HCT116 (cell line): ENCODE measurements around the gene ADGRE3. TPM values are rescaled to one million over a fixed set of nuclear protein-coding genes. Genes with fewer than 3 reads are reported as not detected.

Source experiments
- ATAC-seq: fragments of 200-7000 bp; cut with Tn5 transposase; 2 replicates; pipeline ENCODE4 v1.9.1; 2020; ENCODE audit warnings: mild to moderate bottlenecking, moderate library complexity
- BruUV-seq: library from RNA; stranded (reverse); fragments of 400-500 nt; replicated peaks from 2 replicates; lab custom pipeline; 2021; lab: Mats Ljungman, UMichigan
- CTCF ChIA-PET: fragments of 300-600 bp; sonication (Branson Sonifier 250); formaldehyde crosslinking; loops from one replicate; lab custom pipeline; 2021; ENCODE audit warnings: antibody characterized with exemption; lab: Charles Lee
- POLR2A ChIA-PET: fragments of 300-600, 350-600 bp; sonication (Branson Sonifier 250); formaldehyde crosslinking; loops from one replicate; lab custom pipeline; 2021; ENCODE audit warnings: antibody characterized with exemption; lab: Charles Lee
- RAD21 ChIA-PET, 2 experiments: fragments of 300-600 bp; sonication (Branson Sonifier 250); formaldehyde crosslinking; loops; one replicate each; lab custom pipeline; 2023; ENCODE audit warnings: low total read pairs in 2 of 2; ENCODE audit not compliant: uncharacterized antibody in 2 of 2, unreplicated experiment in 2 of 2, low non-redundant PET in 1 of 2; lab: Charles Lee
- DNase-seq: peaks from one replicate; pipeline ENCODE4 v3.0.0-alpha.2; 2010; ENCODE audit warnings: low read depth, low spot score
- H2AFZ ChIP-seq: fragments of 200-600 bp; shearing (Covaris generic), sonication (generic); 2 replicates; pipeline ENCODE4 v1.6.1; 2017; ENCODE audit warnings: low read depth, mixed run types, mixed read lengths, antibody characterized with exemption, low read length; ENCODE audit not compliant: poor library complexity, severe bottlenecking
- H3K27ac ChIP-seq: 2 replicates; pipeline ENCODE4 v1.5.1; 2012; ENCODE audit warnings: low read depth, low read length
- H3K27me3 ChIP-seq: fragments of 200-600 bp; sonication (generic); 2 replicates; pipeline ENCODE4 v1.6.1; 2016; ENCODE audit warnings: mixed run types, low read length, mixed read lengths; ENCODE audit not compliant: insufficient read depth
- H3K36me3 ChIP-seq, 2 experiments: fragments of 200-500 bp in 1 of 2; fragments of 200-600 bp in 1 of 2; sonication (Bioruptor generic) in 1 of 2; sonication (generic) in 1 of 2; 2 replicates each; pipeline versions ENCODE4 v1.5.1 to v1.6.1; 2014 to 2016; ENCODE audit warnings: low read length in 2 of 2, inconsistent platforms in 1 of 2, mixed read lengths in 1 of 2, mixed run types in 1 of 2; ENCODE audit not compliant: insufficient read depth in 2 of 2, control insufficient read depth in 1 of 2
- H3K4me1 ChIP-seq, 2 experiments: fragments of 200-600 bp in 1 of 2; sonication (generic) in 1 of 2; 2 replicates each; pipeline versions ENCODE4 v1.5.1 to v1.6.1; 2012 to 2017; ENCODE audit warnings: low read length in 2 of 2, inconsistent platforms in 1 of 2, mild to moderate bottlenecking in 1 of 2, mixed read lengths in 1 of 2, mixed run types in 1 of 2, moderate library complexity in 1 of 2; ENCODE audit not compliant: insufficient read depth in 2 of 2, control insufficient read depth in 1 of 2
- H3K4me2 ChIP-seq: fragments of 200-600 bp; sonication (generic); 2 replicates; pipeline ENCODE4 v1.6.1; 2017; ENCODE audit warnings: mixed run types, low read length, mixed read lengths
- H3K4me3 ChIP-seq, 2 experiments: fragments of 200-600 bp in 1 of 2; sonication (generic) in 1 of 2; replicated peaks in 1 of 2; 2 replicates each; pipeline ENCODE4 v1.5.1; 2011 to 2016; ENCODE audit warnings: low read length in 2 of 2, control low read depth in 1 of 2, low read depth in 1 of 2, mild to moderate bottlenecking in 1 of 2, mixed read lengths in 1 of 2, mixed run types in 1 of 2
- H3K79me2 ChIP-seq: fragments of 200-600 bp; sonication (generic); 2 replicates; pipeline ENCODE4 v1.6.1; 2017; ENCODE audit warnings: mild to moderate bottlenecking, mixed run types, low read length, moderate library complexity, mixed read lengths; ENCODE audit not compliant: insufficient read depth
- H3K9ac ChIP-seq: fragments of 200-600 bp; sonication (generic); 2 replicates; pipeline ENCODE4 v1.6.1; 2016; ENCODE audit warnings: low read length, mixed read lengths
- H3K9me2 ChIP-seq: fragments of 200-600 bp; sonication (generic), shearing (Covaris generic); 2 replicates; pipeline ENCODE4 v1.6.1; 2017; ENCODE audit warnings: mixed run types, mild to moderate bottlenecking, moderate library complexity; ENCODE audit not compliant: insufficient read depth
- H3K9me3 ChIP-seq, 2 experiments: fragments of 200-500 bp in 1 of 2; fragments of 200-600 bp in 1 of 2; sonication (Bioruptor generic) in 1 of 2; sonication (generic) in 1 of 2; 2 replicates each; pipeline ENCODE4 v1.6.1; 2014 to 2017; ENCODE audit warnings: low read length in 2 of 2, mixed read lengths in 2 of 2, inconsistent platforms in 1 of 2, low read depth in 1 of 2, mild to moderate bottlenecking in 1 of 2, mixed run types in 1 of 2, moderate library complexity in 1 of 2; ENCODE audit not compliant: control insufficient read depth in 1 of 2, insufficient read depth in 1 of 2
- H4K20me1 ChIP-seq: fragments of 200-600 bp; sonication (generic), shearing (Covaris generic); 2 replicates; pipeline ENCODE4 v1.6.1; 2017; ENCODE audit warnings: mixed run types, mild to moderate bottlenecking, moderate library complexity; ENCODE audit not compliant: insufficient read depth
- CBX3 ChIP-seq: IDR thresholded peaks from 2 replicates; pipeline ENCODE4 v1.6.1; 2012; ENCODE audit warnings: low read depth
- CEBPB ChIP-seq: IDR thresholded peaks from 2 replicates; pipeline ENCODE4 v1.6.1; 2012; ENCODE audit warnings: low read depth
- CTCF ChIP-seq, 3 experiments: fragments of 200-600 bp in 1 of 3; sonication (generic) in 1 of 3; IDR thresholded peaks in 2 of 3; conservative IDR thresholded peaks in 1 of 3; 2 replicates each; pipeline ENCODE4 v1.5.1; 2012 to 2017; ENCODE audit warnings: low read depth in 2 of 3, low read length in 2 of 3, antibody characterized with exemption in 1 of 3, borderline replicate concordance in 1 of 3, control low read depth in 1 of 3, mild to moderate bottlenecking in 1 of 3, mixed read lengths in 1 of 3, mixed run types in 1 of 3, moderate library complexity in 1 of 3; ENCODE audit not compliant: insufficient read depth in 1 of 3
- ELF1 ChIP-seq: IDR thresholded peaks from 2 replicates; pipeline ENCODE4 v1.6.1; 2012; ENCODE audit warnings: low read depth, borderline replicate concordance
- EZH2 ChIP-seq: fragments of 200-600 bp; sonication (generic); IDR thresholded peaks from 2 replicates; pipeline ENCODE4 v1.6.1; 2017; ENCODE audit warnings: antibody characterized with exemption, mixed run types
- EZH2phosphoT487 ChIP-seq: fragments of 200-600 bp; IDR thresholded peaks from 2 replicates; pipeline ENCODE4 v1.6.1; 2018; ENCODE audit warnings: antibody characterized with exemption, borderline replicate concordance
- JUND ChIP-seq: IDR thresholded peaks from 2 replicates; pipeline ENCODE4 v1.6.1; 2012
- MAX ChIP-seq: IDR thresholded peaks from 2 replicates; pipeline ENCODE4 v1.6.1; 2012
- POLR2AphosphoS5 ChIP-seq: IDR thresholded peaks from 2 replicates; pipeline ENCODE4 v1.6.1; 2011; ENCODE audit warnings: mild to moderate bottlenecking, low read depth, low read length, moderate library complexity
- RAD21 ChIP-seq: IDR thresholded peaks from 2 replicates; pipeline ENCODE4 v1.6.1; 2012; ENCODE audit warnings: low read depth, mild to moderate bottlenecking
- REST ChIP-seq: IDR thresholded peaks from 2 replicates; pipeline ENCODE4 v1.6.1; 2012; ENCODE audit warnings: low read depth
- SIN3A ChIP-seq: IDR thresholded peaks from 2 replicates; pipeline ENCODE4 v1.6.1; 2012; ENCODE audit warnings: low read depth
- SP1 ChIP-seq: IDR thresholded peaks from 2 replicates; pipeline ENCODE4 v1.6.1; 2012; ENCODE audit warnings: low read depth
- SRF ChIP-seq: IDR thresholded peaks from 2 replicates; pipeline ENCODE4 v1.6.1; 2012; ENCODE audit warnings: low read depth
- TCF7L2 ChIP-seq: IDR thresholded peaks from 2 replicates; pipeline ENCODE4 v1.7.0; 2011; ENCODE audit warnings: borderline replicate concordance, inconsistent platforms; ENCODE audit not compliant: insufficient read depth, insufficient read length; ENCODE audit errors: extremely low read depth
- YY1 ChIP-seq: IDR thresholded peaks from 2 replicates; pipeline ENCODE4 v1.6.1; 2011; ENCODE audit warnings: low read length, low read depth, moderate library complexity, mild to moderate bottlenecking; ENCODE audit not compliant: insufficient replicate concordance; ENCODE audit errors: extremely low read depth
- ZBTB33 ChIP-seq: IDR thresholded peaks from 2 replicates; pipeline ENCODE4 v1.6.1; 2011; ENCODE audit warnings: mild to moderate bottlenecking, low read length, moderate library complexity; ENCODE audit not compliant: insufficient replicate concordance; ENCODE audit errors: extremely low read depth
- ZFX ChIP-seq: fragments of 450-650 bp; IDR thresholded peaks from 2 replicates; pipeline ENCODE4 v1.6.1; 2017
- ZNF274 ChIP-seq: fragments of 200-500 bp; sonication (Bioruptor generic); IDR thresholded peaks from 2 replicates; pipeline ENCODE4 v1.6.1; 2014; ENCODE audit warnings: mild to moderate bottlenecking, low read depth, low read length, inconsistent platforms
- intact Hi-C: fragments of 100-400 bp; cut with micrococcal nuclease; formaldehyde crosslinking; loops from 2 replicates; pipeline ENCODE4 v1.10.0; 2022
- total RNA-seq: library from RNA; stranded (reverse); gene quantifications from one replicate; pipeline ENCODE4 v1.2.1, GENCODE V29; 2021; ENCODE audit not compliant: unreplicated experiment

The ADGRE3 gene
- total RNA-seq, 1 experiment from 2014 or later, result not detected

- no peaks in the 10 kb centered on the region for H3K4me1 ChIP-seq
- intact Hi-C loops, result no loop called here
- no peak overlapping the region for H3K27ac ChIP-seq
- H3K9ac ChIP-seq, result no peak overlapping the region
- ChIA-PET RAD21 (no interaction called here), CTCF (no interaction called here), POLR2A (no interaction called here)
- H2AFZ ChIP-seq, result no peak overlapping the region
- H3K36me3 ChIP-seq, result peaks cover 0 to 9% of the 10 kb centered on the region in 2 experiments; a peak in 1 of 4 replicates
- H3K27me3 ChIP-seq, result no peaks in the 10 kb centered on the region
- TF ChIP-seq TCF7L2, result no peak
- no peak for TF ChIP-seq POLR2AphosphoS5
- no peak for TF ChIP-seq ELF1
- TF ChIP-seq SIN3A, result no peak
- no peak for TF ChIP-seq EZH2
- no peak for TF ChIP-seq RAD21
- TF ChIP-seq SRF, result no peak
- no peak for TF ChIP-seq YY1
- no peak for TF ChIP-seq ZFX
- no peak for TF ChIP-seq MAX
- no peak for TF ChIP-seq REST
- no peak for TF ChIP-seq EZH2phosphoT487
- no peak for TF ChIP-seq CEBPB
- TF ChIP-seq SP1, result no peak
- no peak for TF ChIP-seq JUND
- TF ChIP-seq CBX3, result no peak
- no peak for TF ChIP-seq CTCF (IDR thresholded peaks at IDR 0.05 in 2 of 3, conservative IDR thresholded peaks at IDR 0.05 in 1 of 3; ENCODE audit: borderline replicate concordance in 1 of 3, insufficient read depth in 1 of 3, low read depth in 2 of 3, low read length in 2 of 3)
- no peak for TF ChIP-seq ZBTB33
- TF ChIP-seq ZNF274, result no peak
- ATAC-seq, result no peak
- no peak overlapping the region for H3K4me3 ChIP-seq
- peaks cover 30 to 44% of the 10 kb centered on the region in 2 experiments for H3K9me3 ChIP-seq
- H3K79me2 ChIP-seq, result no peaks in the 10 kb centered on the region
- DNase-seq, result no peak
- no peaks in the 10 kb centered on the region for H4K20me1 ChIP-seq
- BruUV-seq, result no TSS peak
- no peak overlapping the region for H3K4me2 ChIP-seq
- no peaks in the 10 kb centered on the region for H3K9me2 ChIP-seq
Observed at GRCh38 chr19:14722127-14722526, 47.5 kb upstream of the ADGRE3 start.
